Measurements from ENCODE around the gene CORT. TPM values are rescaled to one million over a fixed set of nuclear protein-coding genes. Genes with fewer than 3 reads are reported as not detected.

Gene CORT, protein sequence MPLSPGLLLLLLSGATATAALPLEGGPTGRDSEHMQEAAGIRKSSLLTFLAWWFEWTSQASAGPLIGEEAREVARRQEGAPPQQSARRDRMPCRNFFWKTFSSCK
- total RNA-seq (not detected), polyA plus RNA-seq (1 to 10 TPM in 1 of 3 donors, under 1 TPM in 1, not detected in 1; 0.18 to 1.1 TPM)
- long read RNA-seq, donor 1, partial matches to known transcripts, result 0 of 1 reads
- long read RNA-seq, donor 1, other reads (novel, unspliced or antisense), result 1 of 1 reads
- long read RNA-seq, donor 2, result 0 reads

DNA sequence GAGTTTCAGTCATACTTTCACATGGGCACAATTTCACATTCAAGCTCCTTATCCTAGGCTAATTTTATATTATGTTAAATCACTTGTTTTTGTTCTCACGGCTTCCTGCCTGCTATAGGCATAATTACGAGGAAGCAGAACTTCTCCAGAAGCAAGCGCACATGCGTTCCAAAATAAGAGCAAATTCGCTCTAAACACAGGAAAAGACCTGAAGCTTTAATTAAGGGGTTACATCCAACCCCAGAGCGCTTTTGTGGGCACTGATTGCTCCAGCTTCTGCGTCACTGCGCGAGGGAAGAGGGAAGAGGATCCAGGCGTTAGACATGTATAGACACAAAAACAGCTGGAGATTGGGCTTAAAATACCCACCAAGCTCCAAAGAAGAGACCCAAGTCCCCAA lies at the start of gene CORT:
Gene CORT, plus strand, starts transcription at position 281 of the 400 bp plus-strand sequence. CDS start 193 bp downstream, outside the sequence.
- Histone ChIP-seq H3K4me3 (no peak within 1 kb of the TSS), H3K27ac (no peak within 1 kb of the TSS), H3K4me1 (peaks cover 5% of the 10 kb centered on the region), H3K9me3 (no peaks in the 10 kb centered on the region), H3K36me3 (ENCODE audit: insufficient read depth in 1 of 2, low read depth in 1 of 2) (no peaks in the 10 kb centered on the region), H3K27me3 (ENCODE audit: insufficient read depth in 3 of 3, low read length in 2 of 3) (peaks cover 0 to 6% (median 3%) of the 10 kb centered on the region in 3 donors)
- DNase-seq (no peak), ATAC-seq (no peak)
- intact Hi-C loops (cut with DNase I), result no loop called here
- TF ChIP-seq, protein P1, sequence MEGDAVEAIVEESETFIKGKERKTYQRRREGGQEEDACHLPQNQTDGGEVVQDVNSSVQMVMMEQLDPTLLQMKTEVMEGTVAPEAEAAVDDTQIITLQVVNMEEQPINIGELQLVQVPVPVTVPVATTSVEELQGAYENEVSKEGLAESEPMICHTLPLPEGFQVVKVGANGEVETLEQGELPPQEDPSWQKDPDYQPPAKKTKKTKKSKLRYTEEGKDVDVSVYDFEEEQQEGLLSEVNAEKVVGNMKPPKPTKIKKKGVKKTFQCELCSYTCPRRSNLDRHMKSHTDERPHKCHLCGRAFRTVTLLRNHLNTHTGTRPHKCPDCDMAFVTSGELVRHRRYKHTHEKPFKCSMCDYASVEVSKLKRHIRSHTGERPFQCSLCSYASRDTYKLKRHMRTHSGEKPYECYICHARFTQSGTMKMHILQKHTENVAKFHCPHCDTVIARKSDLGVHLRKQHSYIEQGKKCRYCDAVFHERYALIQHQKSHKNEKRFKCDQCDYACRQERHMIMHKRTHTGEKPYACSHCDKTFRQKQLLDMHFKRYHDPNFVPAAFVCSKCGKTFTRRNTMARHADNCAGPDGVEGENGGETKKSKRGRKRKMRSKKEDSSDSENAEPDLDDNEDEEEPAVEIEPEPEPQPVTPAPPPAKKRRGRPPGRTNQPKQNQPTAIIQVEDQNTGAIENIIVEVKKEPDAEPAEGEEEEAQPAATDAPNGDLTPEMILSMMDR (IDR thresholded peaks at IDR 0.05), result no peak
- 74 to 87% (median 86%) methylated on average over 10 of the region's 10 CpGs for WGBS, 3 donors

DNA sequence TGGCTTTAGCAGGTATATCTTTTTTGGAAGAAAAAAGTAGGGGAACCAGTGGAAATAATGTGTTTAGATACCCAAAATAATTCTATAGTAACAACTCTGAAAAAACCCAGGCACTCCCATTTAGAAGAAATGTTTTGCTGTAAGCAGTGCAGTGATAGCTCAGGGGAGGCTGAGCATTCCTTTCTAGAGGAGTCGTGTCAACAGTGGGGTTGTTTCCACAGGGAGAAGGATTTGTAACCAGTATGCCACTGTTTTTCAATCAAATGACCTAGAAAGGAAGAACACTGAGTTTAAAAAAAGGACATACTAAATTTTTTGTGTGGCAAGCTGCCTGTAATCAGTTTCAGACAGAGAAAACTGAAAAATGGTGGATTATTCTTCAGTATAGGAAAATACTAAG lies 48.5 kb upstream of the CORT start:
- Histone ChIP-seq H3K9me3 (no peaks in the 10 kb centered on the region), H3K27ac (no peak overlapping the region), H3K4me3 (no peak overlapping the region), H3K4me1 (peaks cover 9% of the 10 kb centered on the region), H3K36me3 (ENCODE audit: insufficient read depth in 1 of 2, low read depth in 1 of 2) (peaks cover under 1 to 48% of the 10 kb centered on the region in 2 donors), H3K27me3 (ENCODE audit: insufficient read depth in 3 of 3, low read length in 2 of 3) (no peaks in the 10 kb centered on the region)
- DNase-seq (no peak), ATAC-seq (no peak)
- intact Hi-C loops (cut with DNase I), result no loop called here
- 62 to 75% (median 69%) methylated on average over 1 of the region's 1 CpG for WGBS, 3 donors
- TF ChIP-seq, protein P1 (IDR thresholded peaks at IDR 0.05), result no peak

DNA sequence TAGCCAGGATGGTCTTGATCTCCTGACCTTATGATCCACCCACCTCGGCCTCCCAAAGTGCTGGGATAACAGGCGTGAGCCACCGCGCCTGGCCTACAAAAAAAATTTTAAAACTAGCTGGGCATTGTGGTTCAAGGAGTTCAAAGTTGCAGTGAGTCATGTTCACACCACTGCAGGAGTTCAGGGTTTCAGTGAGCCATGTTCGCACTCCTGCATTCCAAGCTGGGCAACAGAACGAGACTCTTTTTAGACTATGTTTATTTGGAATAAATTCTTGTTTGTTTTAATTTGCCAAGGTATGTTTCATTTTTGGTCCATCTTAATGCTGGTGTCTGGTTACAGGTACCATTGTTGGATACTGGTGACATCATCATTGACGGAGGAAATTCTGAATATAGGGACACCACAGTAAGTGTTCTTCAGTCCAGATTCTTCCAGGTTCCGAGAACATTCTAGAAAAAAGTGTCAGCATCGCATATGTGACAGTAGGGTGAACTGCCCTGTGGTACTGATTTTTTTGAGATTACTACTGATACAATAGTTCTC lies 47.0 kb upstream of the CORT start:
- no peak overlapping the region for H3K27ac ChIP-seq
- DNase-seq, result no peak
- WGBS, 3 donors, result 96 to 98% (median 97%) methylated on average over 9 of the region's 9 CpGs

DNA sequence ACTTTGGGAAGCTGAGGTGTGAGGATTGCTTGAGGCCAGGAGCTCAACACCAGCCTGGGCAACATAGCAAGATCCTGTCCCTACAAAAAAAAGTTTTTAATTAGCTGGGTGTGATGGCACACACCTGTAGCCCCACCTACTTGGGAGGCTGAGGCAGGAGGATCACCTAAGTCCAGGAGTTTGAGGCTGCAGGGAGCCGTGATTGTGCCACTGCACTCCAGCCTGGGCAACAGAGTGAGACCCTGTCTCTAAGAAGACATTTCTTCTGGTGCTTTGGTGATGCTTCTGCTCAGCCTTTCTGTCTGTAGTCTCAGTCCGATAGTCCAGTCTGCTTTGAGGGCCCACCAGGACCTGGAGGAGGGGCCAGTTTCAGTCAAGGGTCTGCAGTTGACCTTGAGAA lies 42.6 kb upstream of the CORT start:
- peaks cover 17 to 98% of the 10 kb centered on the region in 2 donors for H3K36me3 ChIP-seq (ENCODE audit: insufficient read depth in 1 of 2, low read depth in 1 of 2)

More for the DNA sequence above, 47.0 kb upstream of the CORT start:
- TF ChIP-seq, protein P1 (IDR thresholded peaks at IDR 0.05), result no peak
- Histone ChIP-seq H3K4me1 (peaks cover 9% of the 10 kb centered on the region), H3K27me3 (ENCODE audit: insufficient read depth in 3 of 3, low read length in 2 of 3) (no peaks in the 10 kb centered on the region), H3K4me3 (no peak overlapping the region), H3K9me3 (no peaks in the 10 kb centered on the region), H3K36me3 (ENCODE audit: insufficient read depth in 1 of 2, low read depth in 1 of 2) (peaks cover 6 to 63% of the 10 kb centered on the region in 2 donors)
- intact Hi-C loops (cut with DNase I), result no loop called here
- ATAC-seq, result no peak

More for the DNA sequence above, 42.6 kb upstream of the CORT start:
- no peak for DNase-seq
- no peak for ATAC-seq
- WGBS, 3 donors, result 95 to 97% (median 95%) methylated on average over 2 of the region's 2 CpGs
- H3K4me1 ChIP-seq, result no peaks in the 10 kb centered on the region
- intact Hi-C loops (cut with DNase I), result no loop called here
- TF ChIP-seq, protein P1 (IDR thresholded peaks at IDR 0.05), result no peak
- no peaks in the 10 kb centered on the region for H3K27me3 ChIP-seq (ENCODE audit: insufficient read depth in 3 of 3, low read length in 2 of 3)
- no peak overlapping the region for H3K4me3 ChIP-seq
- no peaks in the 10 kb centered on the region for H3K9me3 ChIP-seq
- H3K27ac ChIP-seq, result no peak overlapping the region

All from psoas muscle (tissue), 8 donors.